Endothelial cell of umbilical vein (primary cell): ENCODE data around the gene ABCA1. TPM values are rescaled to one million over a fixed set of nuclear protein-coding genes. Genes with fewer than 3 reads are reported as not detected.

Experiments
- BruUV-seq: library from RNA; stranded (reverse); fragments of 400-500 nt; replicated peaks from 2 replicates; lab custom pipeline; 2021; lab: Mats Ljungman, UMichigan
- CTCF ChIA-PET: fragments of 300-600, 350-600 bp; sonication (Branson Sonifier 250); formaldehyde crosslinking; loops from one replicate; lab custom pipeline; 2021; ENCODE audit warnings: antibody characterized with exemption, inconsistent platforms; lab: Charles Lee
- POLR2A ChIA-PET: fragments of 300-600, 350-600 bp; sonication (Branson Sonifier 250); formaldehyde crosslinking; loops from one replicate; lab custom pipeline; 2021; ENCODE audit warnings: antibody characterized with exemption, inconsistent platforms; lab: Charles Lee
- DNase-seq: peaks from one replicate; pipeline ENCODE4 v3.0.0-alpha.2; 2011; ENCODE audit warnings: low read depth, low spot score
- FAIRE-seq: peaks from 2 replicates; lab custom pipeline; 2011; peaks lifted over from hg19 to GRCh38; lab: Jason Lieb, UNC
- H2AFZ ChIP-seq: 2 replicates; pipeline ENCODE4 v1.6.0; 2012; ENCODE audit warnings: low read depth, low read length, control low read depth, inconsistent platforms
- H3K27ac ChIP-seq: 2 replicates; pipeline ENCODE4 v1.5.1; 2011; ENCODE audit warnings: low read depth, mild to moderate bottlenecking, control low read depth, low read length, moderate library complexity; ENCODE audit not compliant: insufficient read depth
- H3K27me3 ChIP-seq, 2 experiments: 2 replicates each; pipeline versions ENCODE4 v1.6.0 to v1.6.1; 2011; ENCODE audit warnings: low read length in 2 of 2, mixed read lengths in 1 of 2; ENCODE audit not compliant: control insufficient read depth in 2 of 2, insufficient read depth in 2 of 2
- H3K36me3 ChIP-seq, 2 experiments: 2 replicates in 1 of 2; 3 replicates in 1 of 2; pipeline ENCODE4 v1.5.1; 2011; ENCODE audit warnings: low read length in 2 of 2, mild to moderate bottlenecking in 1 of 2, moderate library complexity in 1 of 2; ENCODE audit not compliant: control insufficient read depth in 2 of 2, insufficient read depth in 2 of 2; ENCODE audit errors: extremely low read depth in 1 of 2
- H3K4me1 ChIP-seq: 3 replicates; pipeline ENCODE4 v1.5.1; 2011; ENCODE audit warnings: mild to moderate bottlenecking, low read length; ENCODE audit not compliant: control insufficient read depth, insufficient read depth; ENCODE audit errors: extremely low read depth
- H3K4me2 ChIP-seq: 2 replicates; pipeline ENCODE4 v1.6.1; 2011; ENCODE audit warnings: low read length, control low read depth, mixed read lengths; ENCODE audit not compliant: insufficient read depth
- H3K4me3 ChIP-seq, 3 experiments: fragments of 200-600 bp in 1 of 3; sonication (generic), shearing (Covaris generic) in 1 of 3; replicated peaks in 1 of 3; 2 replicates each; pipeline ENCODE4 v1.5.1; 2011 to 2016; ENCODE audit warnings: control low read depth in 3 of 3, low read length in 3 of 3, mild to moderate bottlenecking in 2 of 3, inconsistent platforms in 1 of 3, low read depth in 1 of 3, moderate library complexity in 1 of 3; ENCODE audit not compliant: insufficient read depth in 1 of 3
- H3K79me2 ChIP-seq: 2 replicates; pipeline ENCODE4 v1.6.0; 2012; ENCODE audit warnings: low read length, inconsistent platforms; ENCODE audit not compliant: control insufficient read depth, insufficient read depth
- H3K9ac ChIP-seq: replicated peaks from 2 replicates; pipeline ENCODE3; 2011; ENCODE audit warnings: low read length, control low read depth; ENCODE audit not compliant: insufficient read depth; ENCODE audit errors: extremely low read depth
- H3K9me1 ChIP-seq: replicated peaks from 3 replicates; pipeline ENCODE4 v1.6.0; 2011; ENCODE audit warnings: mild to moderate bottlenecking, low read length; ENCODE audit not compliant: control insufficient read depth, insufficient read depth; ENCODE audit errors: extremely low read depth
- H3K9me3 ChIP-seq: replicated peaks from 2 replicates; pipeline ENCODE4 v1.5.1; 2012; ENCODE audit warnings: low read length, inconsistent platforms; ENCODE audit not compliant: control insufficient read depth, insufficient read depth
- H4K20me1 ChIP-seq: replicated peaks from 2 replicates; pipeline ENCODE3; 2011; ENCODE audit warnings: mild to moderate bottlenecking, low read length; ENCODE audit not compliant: control insufficient read depth, insufficient read depth; ENCODE audit errors: extremely low read depth
- CTCF ChIP-seq, 2 donors: IDR thresholded peaks; 1 replicate in 1 of 2; 2 replicates in 1 of 2; pipeline ENCODE4 v1.5.1; 2011; ENCODE audit warnings: low read length in 2 of 2, mild to moderate bottlenecking in 2 of 2, moderate library complexity in 2 of 2, control low read depth in 1 of 2, inconsistent platforms in 1 of 2, low read depth in 1 of 2; ENCODE audit not compliant: insufficient read depth in 1 of 2; ENCODE audit errors: extremely low read depth in 1 of 2
- EZH2 ChIP-seq: IDR thresholded peaks from 2 replicates; pipeline ENCODE4 v1.6.1; 2012; ENCODE audit warnings: borderline replicate concordance, low read depth, mild to moderate bottlenecking, moderate library complexity, low read length, inconsistent platforms; ENCODE audit not compliant: severe bottlenecking
- FOS ChIP-seq: IDR thresholded peaks from 2 replicates; pipeline ENCODE4 v1.6.1; 2011; ENCODE audit warnings: mild to moderate bottlenecking, low read length, moderate library complexity, borderline replicate concordance; ENCODE audit not compliant: insufficient read depth
- GATA2 ChIP-seq: IDR thresholded peaks from 2 replicates; pipeline ENCODE4 v1.7.0; 2011; ENCODE audit warnings: low read depth, mild to moderate bottlenecking, moderate library complexity, mixed read lengths, low read length; ENCODE audit not compliant: insufficient read length, insufficient read depth
- JUN ChIP-seq: IDR thresholded peaks from 2 replicates; pipeline ENCODE4 v1.6.1; 2011; ENCODE audit warnings: borderline replicate concordance, low read depth; ENCODE audit not compliant: insufficient read length, insufficient read depth
- MYC ChIP-seq: IDR thresholded peaks from one replicate; pipeline ENCODE4 v1.6.1; 2011; ENCODE audit warnings: mild to moderate bottlenecking, low read depth, low read length
- POLR2A ChIP-seq: IDR thresholded peaks from 2 replicates; pipeline ENCODE4 v1.6.1; 2012; ENCODE audit warnings: low read depth, mild to moderate bottlenecking, control low read depth, low read length
- POLR2AphosphoS5 ChIP-seq: IDR thresholded peaks from 2 replicates; pipeline ENCODE4 v1.6.1; 2012; ENCODE audit warnings: low read depth, mild to moderate bottlenecking, control low read depth, low read length, moderate library complexity; ENCODE audit not compliant: insufficient read depth
- dilution Hi-C: fragments of 300-500 bp; cut with MboI; formaldehyde crosslinking; loops from one replicate; pipeline ENCODE4 v1.15.0; 2019; ENCODE audit warnings: low sequenced_read_pairs; ENCODE audit not compliant: extremely low pct_ligation_motif_present
- intact Hi-C: fragments of 100-400 bp; cut with micrococcal nuclease; formaldehyde crosslinking; loops from one replicate; pipeline ENCODE4 v1.10.0; 2022
- polyA plus RNA-seq, 4 experiments: library from polyadenylated mRNA; depleted of rRNA in 3 of 4; stranded (reverse) in 3 of 4; unstranded in 1 of 4; fragments of >200 nt; gene quantifications; 2 replicates each; pipeline versions ENCODE4 v1.2.1 to v1.2.3, GENCODE V29; 2011 to 2012; ENCODE audit warnings: missing spikeins in 1 of 4
- total RNA-seq: library from RNA; stranded (reverse); gene quantifications from 2 replicates; pipeline ENCODE4 v1.2.3, GENCODE V29; 2021
- TF ChIP-seq, protein P1 (sequence below): IDR thresholded peaks from 2 replicates; pipeline ENCODE4 v1.6.1; 2011; ENCODE audit not compliant: insufficient read depth, insufficient read length

ABCA1 gene
- total and polyA plus RNA-seq, 2 donors (not counting 3 experiments of a cell fraction or from before 2014, with no cell fraction given) = 2.4 to 9.8 TPM

- intact Hi-C loops = no loop called here
- no peaks in the 10 kb centered on the region for H3K27me3 ChIP-seq
- no peak overlapping the region for H3K9ac ChIP-seq
- H3K4me2 ChIP-seq = no peak overlapping the region
- CTCF ChIA-PET = interaction anchor here (1.1 kb wide), 2 partner anchors 10 to 80 kb away, joined by 3 read pairs; no protein-coding TSS in a partner anchor
- H3K27ac ChIP-seq = no peak overlapping the region
- DNase-seq (no peak), FAIRE-seq (no peak)
- no peaks in the 10 kb centered on the region for H3K4me1 ChIP-seq
- H2AFZ ChIP-seq = no peak overlapping the region
- POLR2A ChIA-PET = no interaction called here
- H3K9me1 ChIP-seq = no peaks in the 10 kb centered on the region
- no peaks in the 10 kb centered on the region for H4K20me1 ChIP-seq
- no peaks in the 10 kb centered on the region for H3K36me3 ChIP-seq
- H3K4me3 ChIP-seq = no peak overlapping the region
- dilution Hi-C loops = no loop called here
- H3K79me2 ChIP-seq = no peaks in the 10 kb centered on the region
- no TSS peak for BruUV-seq
- TF ChIP-seq, protein P1, sequence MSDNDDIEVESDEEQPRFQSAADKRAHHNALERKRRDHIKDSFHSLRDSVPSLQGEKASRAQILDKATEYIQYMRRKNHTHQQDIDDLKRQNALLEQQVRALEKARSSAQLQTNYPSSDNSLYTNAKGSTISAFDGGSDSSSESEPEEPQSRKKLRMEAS = no peak
- no peak for TF ChIP-seq POLR2A
- TF ChIP-seq POLR2AphosphoS5 = no peak
- no peak for TF ChIP-seq CTCF (IDR thresholded peaks at IDR 0.05; ENCODE audit: extremely low read depth in 1 of 2, insufficient read depth in 1 of 2, low read depth in 1 of 2, low read length in 2 of 2)
- no peak for TF ChIP-seq FOS
- no peak for TF ChIP-seq JUN
- TF ChIP-seq MYC = no peak
- no peak for TF ChIP-seq GATA2
- no peak for TF ChIP-seq EZH2
- no peaks in the 10 kb centered on the region for H3K9me3 ChIP-seq
Observed at GRCh38 chr9:104948277-104948676, 20.3 kb upstream of the ABCA1 start.
